ENCODE measurements around the gene DLG2. TPM values are rescaled to one million over a fixed set of nuclear protein-coding genes. Genes with fewer than 3 reads are reported as not detected.

Gene DLG2
- polyA plus RNA-seq, 2 donors, result 2.6 to 6.7 TPM

DNA sequence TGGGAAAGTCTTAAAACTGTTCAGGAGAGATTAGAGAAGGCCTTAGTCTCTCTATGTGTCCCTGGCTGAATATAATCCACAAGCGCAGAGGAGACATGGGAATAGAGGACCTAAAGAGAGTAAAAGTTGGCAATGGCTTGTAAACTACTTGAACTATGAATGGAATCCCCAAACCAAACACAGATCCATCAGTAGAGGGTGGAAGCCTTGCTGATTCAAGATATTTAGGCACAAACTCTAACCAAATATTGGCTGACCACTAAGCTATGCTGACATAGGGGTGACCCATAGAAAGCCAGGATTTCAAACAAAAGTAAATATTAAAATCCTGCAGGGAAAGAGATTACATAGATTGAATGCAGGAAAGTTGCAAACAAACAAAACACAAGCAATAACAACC, 439.2 kb downstream of the DLG2 start:
- no peak overlapping the region for H3K4me3 ChIP-seq (ENCODE audit: low read depth in 1 of 2, low read length in 2 of 2)
- H3K9me3 ChIP-seq (ENCODE audit: control insufficient read depth in 2 of 2, insufficient read depth in 1 of 2, low read depth in 1 of 2, low read length in 1 of 2), result no peaks in the 10 kb centered on the region
- no peak overlapping the region for H3K27ac ChIP-seq (ENCODE audit: low read depth in 2 of 2, low read length in 1 of 2)
- H3K36me3 ChIP-seq (ENCODE audit: control insufficient read depth in 2 of 2, insufficient read depth in 2 of 2, low read length in 1 of 2), result no peaks in the 10 kb centered on the region
- 65 to 73% methylated on average over 1 of the region's 1 CpG for WGBS, 2 donors
- H3K27me3 ChIP-seq (ENCODE audit: control insufficient read depth in 1 of 2, insufficient read depth in 2 of 2, low read length in 2 of 2), result no peaks in the 10 kb centered on the region
- no peaks in the 10 kb centered on the region for H3K4me1 ChIP-seq (ENCODE audit: control insufficient read depth in 2 of 2, insufficient read depth in 2 of 2, low read length in 1 of 2)

GRCh38 chr11:85184721-85185120, 442.4 kb downstream of the DLG2 start:
- no peak overlapping the region for H3K4me3 ChIP-seq (ENCODE audit: low read depth in 1 of 2, low read length in 2 of 2)
- H3K4me1 ChIP-seq (ENCODE audit: control insufficient read depth in 2 of 2, insufficient read depth in 2 of 2, low read length in 1 of 2), result no peaks in the 10 kb centered on the region
- 36 to 41% methylated on average over 1 of the region's 1 CpG for WGBS, 2 donors
- H3K27me3 ChIP-seq (ENCODE audit: control insufficient read depth in 1 of 2, insufficient read depth in 2 of 2, low read length in 2 of 2), result no peaks in the 10 kb centered on the region
- no peaks in the 10 kb centered on the region for H3K36me3 ChIP-seq (ENCODE audit: control insufficient read depth in 2 of 2, insufficient read depth in 2 of 2, low read length in 1 of 2)
- H3K27ac ChIP-seq (ENCODE audit: low read depth in 2 of 2, low read length in 1 of 2), result no peak overlapping the region
- H3K9me3 ChIP-seq (ENCODE audit: control insufficient read depth in 2 of 2, insufficient read depth in 1 of 2, low read depth in 1 of 2, low read length in 1 of 2), result no peaks in the 10 kb centered on the region

GRCh38 chr11:85182441-85183387, 444.4 kb downstream of the DLG2 start:
- H3K36me3 ChIP-seq (ENCODE audit: control insufficient read depth in 2 of 2, insufficient read depth in 2 of 2, low read length in 1 of 2), result no peaks in the 10 kb centered on the region
- H3K4me1 ChIP-seq (ENCODE audit: control insufficient read depth in 2 of 2, insufficient read depth in 2 of 2, low read length in 1 of 2), result no peaks in the 10 kb centered on the region
- H3K9me3 ChIP-seq (ENCODE audit: control insufficient read depth in 2 of 2, insufficient read depth in 1 of 2, low read depth in 1 of 2, low read length in 1 of 2), result no peaks in the 10 kb centered on the region
- H3K4me3 ChIP-seq (ENCODE audit: low read depth in 1 of 2, low read length in 2 of 2), result no peak overlapping the region
- WGBS, 2 donors, result 42 to 47% methylated on average over 4 of the region's 4 CpGs
- no peaks in the 10 kb centered on the region for H3K27me3 ChIP-seq (ENCODE audit: control insufficient read depth in 1 of 2, insufficient read depth in 2 of 2, low read length in 2 of 2)
- H3K27ac ChIP-seq (ENCODE audit: low read depth in 2 of 2, low read length in 1 of 2), result no peak overlapping the region

- Histone ChIP-seq H3K9me3 (ENCODE audit: control insufficient read depth in 2 of 2, insufficient read depth in 1 of 2, low read depth in 1 of 2, low read length in 1 of 2) (no peaks in the 10 kb centered on the region), H3K27ac (ENCODE audit: low read depth in 2 of 2, low read length in 1 of 2) (no peak overlapping the region), H3K36me3 (ENCODE audit: control insufficient read depth in 2 of 2, insufficient read depth in 2 of 2, low read length in 1 of 2) (no peaks in the 10 kb centered on the region), H3K4me1 (ENCODE audit: control insufficient read depth in 2 of 2, insufficient read depth in 2 of 2, low read length in 1 of 2) (no peaks in the 10 kb centered on the region), H3K4me3 (ENCODE audit: low read depth in 1 of 2, low read length in 2 of 2) (no peak overlapping the region), H3K27me3 (ENCODE audit: control insufficient read depth in 1 of 2, insufficient read depth in 2 of 2, low read length in 2 of 2) (no peaks in the 10 kb centered on the region)
- 39 to 47% methylated on average over 1 of the region's 1 CpG for WGBS, 2 donors
Observed at GRCh38 chr11:85180528-85180927, 446.6 kb downstream of the DLG2 start.

DNA sequence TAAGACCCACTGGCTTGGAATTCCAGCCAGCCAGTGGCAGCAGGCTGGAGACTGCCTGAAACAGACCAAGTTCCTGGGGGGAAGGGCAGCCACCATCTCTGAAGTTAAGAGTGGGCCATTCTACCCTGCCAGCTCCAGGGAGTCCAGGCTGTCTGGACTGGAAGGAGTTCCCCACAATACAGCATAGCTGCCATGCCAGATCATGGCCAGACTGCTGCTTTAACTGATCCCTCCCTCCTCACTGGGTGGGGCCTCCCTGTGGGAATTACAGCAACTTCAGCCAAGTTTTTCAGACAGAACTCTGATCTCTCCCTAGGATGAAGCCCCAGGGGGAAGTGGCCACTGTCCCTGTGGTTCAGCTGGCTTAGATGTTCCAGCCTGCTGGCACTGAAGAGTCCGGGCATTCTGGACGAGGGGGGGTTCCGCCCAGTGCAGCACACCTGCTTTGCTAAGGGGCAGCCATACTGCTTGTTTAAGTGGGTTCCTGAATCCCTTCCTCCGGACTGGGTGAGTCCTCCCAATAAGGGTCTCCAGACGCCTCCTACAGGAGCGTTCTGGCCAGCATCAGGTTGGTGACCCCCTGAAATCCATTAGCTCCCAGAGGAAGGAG, 455.4 kb downstream of the DLG2 start:
- H3K4me1 ChIP-seq (ENCODE audit: control insufficient read depth in 2 of 2, insufficient read depth in 2 of 2, low read length in 1 of 2), result no peaks in the 10 kb centered on the region
- WGBS, 2 donors, result 88 to 89% methylated on average over 6 of the region's 6 CpGs
- no peaks in the 10 kb centered on the region for H3K36me3 ChIP-seq (ENCODE audit: control insufficient read depth in 2 of 2, insufficient read depth in 2 of 2, low read length in 1 of 2)
- peaks cover 3 to 8% of the 10 kb centered on the region in 2 donors for H3K9me3 ChIP-seq (ENCODE audit: control insufficient read depth in 2 of 2, insufficient read depth in 1 of 2, low read depth in 1 of 2, low read length in 1 of 2)
- no peaks in the 10 kb centered on the region for H3K27me3 ChIP-seq (ENCODE audit: control insufficient read depth in 1 of 2, insufficient read depth in 2 of 2, low read length in 2 of 2)
- H3K27ac ChIP-seq (ENCODE audit: low read depth in 2 of 2, low read length in 1 of 2), result no peak overlapping the region
- H3K4me3 ChIP-seq (ENCODE audit: low read depth in 1 of 2, low read length in 2 of 2), result no peak overlapping the region

DNA sequence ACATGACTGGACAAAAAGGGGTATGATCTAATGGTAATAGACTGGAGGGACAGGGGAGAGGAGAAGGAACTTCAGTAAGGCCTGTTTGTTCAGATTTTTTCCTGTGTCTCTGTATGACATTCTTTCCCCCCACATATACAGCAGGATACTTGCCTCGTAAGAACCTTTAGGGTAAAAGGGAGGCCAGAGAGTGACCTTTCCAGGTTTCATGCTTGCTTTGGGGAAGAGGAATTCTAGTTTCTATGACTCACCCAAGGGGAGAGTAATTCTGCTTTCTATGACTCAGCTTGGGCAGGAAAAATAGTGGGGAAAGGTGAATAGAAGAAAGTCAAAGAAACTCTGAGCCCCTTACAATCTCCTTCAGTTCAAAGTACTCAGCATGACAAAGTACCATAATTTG, 457.0 kb downstream of the DLG2 start:
- Histone ChIP-seq H3K27ac (ENCODE audit: low read depth in 2 of 2, low read length in 1 of 2) (no peak overlapping the region), H3K9me3 (ENCODE audit: control insufficient read depth in 2 of 2, insufficient read depth in 1 of 2, low read depth in 1 of 2, low read length in 1 of 2) (peaks cover 3 to 8% of the 10 kb centered on the region in 2 donors), H3K27me3 (ENCODE audit: control insufficient read depth in 1 of 2, insufficient read depth in 2 of 2, low read length in 2 of 2) (no peaks in the 10 kb centered on the region), H3K36me3 (ENCODE audit: control insufficient read depth in 2 of 2, insufficient read depth in 2 of 2, low read length in 1 of 2) (no peaks in the 10 kb centered on the region), H3K4me3 (ENCODE audit: low read depth in 1 of 2, low read length in 2 of 2) (no peak overlapping the region), H3K4me1 (ENCODE audit: control insufficient read depth in 2 of 2, insufficient read depth in 2 of 2, low read length in 1 of 2) (no peaks in the 10 kb centered on the region)
- 56 to 72% methylated on average over 1 of the region's 1 CpG for WGBS, 2 donors

DNA sequence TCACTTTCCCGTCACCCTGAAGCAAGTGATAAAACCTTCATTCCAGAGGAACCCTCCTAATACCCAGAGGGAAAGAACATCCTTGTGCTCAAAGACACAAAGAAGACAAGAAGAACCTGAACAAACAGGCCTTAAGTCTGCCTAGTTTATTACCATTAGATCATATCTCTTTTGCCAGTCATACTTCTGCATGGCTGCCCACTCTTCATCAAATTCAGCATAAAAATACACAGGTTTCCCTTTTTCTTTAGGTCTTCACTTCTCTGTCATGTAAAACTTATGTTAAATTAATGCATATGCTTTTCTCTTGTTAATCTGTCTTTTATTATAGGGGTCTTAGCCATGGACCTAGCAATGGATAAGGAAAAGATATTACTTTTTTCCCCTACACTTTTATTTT, 459.7 kb downstream of the DLG2 start:
- no peak overlapping the region for H3K27ac ChIP-seq (ENCODE audit: low read depth in 2 of 2, low read length in 1 of 2)

DNA sequence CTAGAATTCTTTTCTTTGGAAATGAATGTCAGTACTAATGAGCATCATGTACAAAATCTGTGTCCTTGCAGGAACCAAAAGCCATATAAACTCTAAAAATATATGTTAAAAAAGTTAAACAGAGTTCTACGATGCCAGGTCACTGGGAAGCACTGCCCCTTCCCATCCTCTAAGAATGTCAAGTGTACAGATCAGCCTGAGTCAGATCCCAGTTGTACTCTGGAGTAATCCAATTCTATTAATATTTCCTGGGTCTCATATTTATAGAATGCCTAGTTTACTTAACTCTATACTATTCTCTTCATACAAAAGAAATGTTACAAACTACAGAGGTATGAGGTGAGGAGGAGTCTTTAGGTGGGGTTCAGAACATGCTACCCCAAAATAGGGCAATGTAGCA, 460.1 kb downstream of the DLG2 start:
- Histone ChIP-seq H3K27me3 (ENCODE audit: control insufficient read depth in 1 of 2, insufficient read depth in 2 of 2, low read length in 2 of 2) (no peaks in the 10 kb centered on the region), H3K4me1 (ENCODE audit: control insufficient read depth in 2 of 2, insufficient read depth in 2 of 2, low read length in 1 of 2) (no peaks in the 10 kb centered on the region), H3K27ac (ENCODE audit: low read depth in 2 of 2, low read length in 1 of 2) (no peak overlapping the region), H3K9me3 (ENCODE audit: control insufficient read depth in 2 of 2, insufficient read depth in 1 of 2, low read depth in 1 of 2, low read length in 1 of 2) (peaks cover 1 to 8% of the 10 kb centered on the region in 2 donors), H3K4me3 (ENCODE audit: low read depth in 1 of 2, low read length in 2 of 2) (no peak overlapping the region), H3K36me3 (ENCODE audit: control insufficient read depth in 2 of 2, insufficient read depth in 2 of 2, low read length in 1 of 2) (no peaks in the 10 kb centered on the region)
- 74 to 91% methylated on average over 1 of the region's 1 CpG for WGBS, 2 donors

More for the DNA sequence above, 459.7 kb downstream of the DLG2 start:
- H3K4me1 ChIP-seq (ENCODE audit: control insufficient read depth in 2 of 2, insufficient read depth in 2 of 2, low read length in 1 of 2), result no peaks in the 10 kb centered on the region
- no peaks in the 10 kb centered on the region for H3K36me3 ChIP-seq (ENCODE audit: control insufficient read depth in 2 of 2, insufficient read depth in 2 of 2, low read length in 1 of 2)
- WGBS, 2 donors, result 79 to 87% methylated on average over 1 of the region's 1 CpG
- H3K4me3 ChIP-seq (ENCODE audit: low read depth in 1 of 2, low read length in 2 of 2), result no peak overlapping the region
- H3K27me3 ChIP-seq (ENCODE audit: control insufficient read depth in 1 of 2, insufficient read depth in 2 of 2, low read length in 2 of 2), result no peaks in the 10 kb centered on the region
- H3K9me3 ChIP-seq (ENCODE audit: control insufficient read depth in 2 of 2, insufficient read depth in 1 of 2, low read depth in 1 of 2, low read length in 1 of 2), result peaks cover 3 to 8% of the 10 kb centered on the region in 2 donors

- H3K9me3 ChIP-seq (ENCODE audit: control insufficient read depth in 2 of 2, insufficient read depth in 1 of 2, low read depth in 1 of 2, low read length in 1 of 2), result peaks cover 0 to 3% of the 10 kb centered on the region in 2 donors
- H3K27me3 ChIP-seq (ENCODE audit: control insufficient read depth in 1 of 2, insufficient read depth in 2 of 2, low read length in 2 of 2), result no peaks in the 10 kb centered on the region
- H3K4me1 ChIP-seq (ENCODE audit: control insufficient read depth in 2 of 2, insufficient read depth in 2 of 2, low read length in 1 of 2), result no peaks in the 10 kb centered on the region
- no peak overlapping the region for H3K4me3 ChIP-seq (ENCODE audit: low read depth in 1 of 2, low read length in 2 of 2)
- WGBS, 2 donors, result 66 to 78% methylated on average over 2 of the region's 2 CpGs
- no peaks in the 10 kb centered on the region for H3K36me3 ChIP-seq (ENCODE audit: control insufficient read depth in 2 of 2, insufficient read depth in 2 of 2, low read length in 1 of 2)
- no peak overlapping the region for H3K27ac ChIP-seq (ENCODE audit: low read depth in 2 of 2, low read length in 1 of 2)
Observed at GRCh38 chr11:85165819-85166218, 461.3 kb downstream of the DLG2 start.
